ENCODE measurements around the gene GARNL3. TPM values are rescaled to one million over a fixed set of nuclear protein-coding genes. Genes with fewer than 3 reads are reported as not detected.

GARNL3 gene
- total RNA-seq, 2 experiments from 2014 or later = 3.8 to 4.2 TPM

- Mint-ChIP-seq H3K9me3 (no peaks in the 10 kb centered on the region), H3K36me3 (ENCODE audit: low read depth) (no peaks in the 10 kb centered on the region), H3K27ac (no peak overlapping the region), H3K4me3 (no peak overlapping the region), H3K27me3 (peaks cover 20% of the 10 kb centered on the region), H3K4me1 (ENCODE audit: low read depth) (peaks cover 7% of the 10 kb centered on the region)
- ChIA-PET CTCF (interaction anchor here (0.9 kb wide), 1 partner anchor 14 kb away, joined by 4 read pairs; no protein-coding TSS in a partner anchor), POLR2A (no interaction called here)
- no peak for DNase-seq
- no peak for TF ChIP-seq CTCF (IDR thresholded peaks at IDR 0.05)
- no peak for ATAC-seq
- intact Hi-C loops (cut with micrococcal nuclease) = no loop called here
These were observed 12.5 kb downstream of the GARNL3 start for GRCh38 chr9:127277099-127277498.

GRCh38 chr9:127277770-127278169 lies 13.2 kb downstream of the GARNL3 start:
- peaks cover 20% of the 10 kb centered on the region for H3K27me3 Mint-ChIP-seq
- H3K27ac Mint-ChIP-seq = no peak overlapping the region
- H3K4me3 Mint-ChIP-seq = no peak overlapping the region
- no peak for TF ChIP-seq CTCF (IDR thresholded peaks at IDR 0.05)
- H3K4me1 Mint-ChIP-seq (ENCODE audit: low read depth) = peaks cover 7% of the 10 kb centered on the region
- ChIA-PET POLR2A (interaction anchor here (0.6 kb wide), 1 partner anchor 72 kb away, joined by 3 read pairs; no protein-coding TSS in a partner anchor), CTCF (no interaction called here)
- no peaks in the 10 kb centered on the region for H3K9me3 Mint-ChIP-seq
- H3K36me3 Mint-ChIP-seq (ENCODE audit: low read depth) = no peaks in the 10 kb centered on the region
- intact Hi-C loops (cut with micrococcal nuclease) = no loop called here
- ATAC-seq (no peak), DNase-seq (no peak)

- Mint-ChIP-seq H3K4me1 (ENCODE audit: low read depth) (peaks cover 7% of the 10 kb centered on the region), H3K36me3 (ENCODE audit: low read depth) (no peaks in the 10 kb centered on the region), H3K9me3 (no peaks in the 10 kb centered on the region), H3K27ac (no peak overlapping the region), H3K27me3 (peaks cover 20% of the 10 kb centered on the region), H3K4me3 (no peak overlapping the region)
- intact Hi-C loops (cut with micrococcal nuclease) = no loop called here
- ChIA-PET POLR2A (interaction anchor here (0.6 kb wide), 1 partner anchor 72 kb away, joined by 3 read pairs; no protein-coding TSS in a partner anchor), CTCF (no interaction called here)
- no peak for TF ChIP-seq CTCF (IDR thresholded peaks at IDR 0.05)
- DNase-seq (no peak), ATAC-seq (no peak)
These were observed 13.8 kb downstream of the GARNL3 start for GRCh38 chr9:127278372-127278771.

GRCh38 chr9:127279717-127280285 lies 15.2 kb downstream of the GARNL3 start:
- ChIA-PET CTCF (interaction anchor here (1.5 kb wide), 1 partner anchor 81 kb away, joined by 3 read pairs; no protein-coding TSS in a partner anchor), POLR2A (interaction anchor here (0.6 kb wide), 1 partner anchor 1817 kb away, joined by 3 read pairs; no protein-coding TSS in a partner anchor)
- Mint-ChIP-seq H3K27ac (no peak overlapping the region), H3K27me3 (peaks cover 24% of the 10 kb centered on the region), H3K36me3 (ENCODE audit: low read depth) (no peaks in the 10 kb centered on the region), H3K4me3 (no peak overlapping the region), H3K4me1 (ENCODE audit: low read depth) (peaks cover 7% of the 10 kb centered on the region), H3K9me3 (no peaks in the 10 kb centered on the region)
- ATAC-seq (no peak), DNase-seq (no peak)
- intact Hi-C loops (cut with micrococcal nuclease) = no loop called here
- TF ChIP-seq CTCF (IDR thresholded peaks at IDR 0.05) = no peak

- no peaks in the 10 kb centered on the region for H3K9me3 Mint-ChIP-seq
- no peak overlapping the region for H3K4me3 Mint-ChIP-seq
- peaks cover 23% of the 10 kb centered on the region for H3K27me3 Mint-ChIP-seq
- ChIA-PET POLR2A (no interaction called here), CTCF (interaction anchor here (0.7 to 1.5 kb wide), 2 partner anchors 51 to 82 kb away, joined by 3 read pairs; no protein-coding TSS in a partner anchor)
- TF ChIP-seq CTCF (IDR thresholded peaks at IDR 0.05) = no peak
- DNase-seq = no peak
- no peak for ATAC-seq
- no peaks in the 10 kb centered on the region for H3K36me3 Mint-ChIP-seq (ENCODE audit: low read depth)
- intact Hi-C loops (cut with micrococcal nuclease) = no loop called here
- no peak overlapping the region for H3K27ac Mint-ChIP-seq
- peaks cover 7% of the 10 kb centered on the region for H3K4me1 Mint-ChIP-seq (ENCODE audit: low read depth)
These were observed 16.5 kb downstream of the GARNL3 start for GRCh38 chr9:127280880-127281660.
